ENCODE results near the gene GNG2. TPM values are rescaled to one million over a fixed set of nuclear protein-coding genes. Genes with fewer than 3 reads are reported as not detected.

Gene GNG2
- total RNA-seq, 1 donor from 2014 or later: 56.8 TPM

- no peak for DNase-seq (ENCODE audit: low spot score)
- Histone ChIP-seq H3F3A (ENCODE audit: low read depth) (no peaks in the 10 kb centered on the region), H3K4me1 (peaks cover 8% of the 10 kb centered on the region), H3K79me2 (ENCODE audit: low read depth) (no peaks in the 10 kb centered on the region), H3K36me3 (no peaks in the 10 kb centered on the region), H3K9ac (no peak overlapping the region), H3K4me3 (no peak overlapping the region), H3K9me3 (ENCODE audit: low read depth) (no peaks in the 10 kb centered on the region), H3K27ac (no peak overlapping the region), H3K4me2 (no peak overlapping the region), H3K27me3 (no peaks in the 10 kb centered on the region), H2AFZ (replicated peaks) (no peak overlapping the region), H4K20me1 (ENCODE audit: low read depth) (peaks cover 6% of the 10 kb centered on the region)
- Mint-ChIP-seq H3K4me3 (no peak overlapping the region), H3K27ac (no peak overlapping the region), H3K36me3 (peaks cover 11% of the 10 kb centered on the region), H3K4me1 (peaks cover 23% of the 10 kb centered on the region), H3K27me3 (ENCODE audit: insufficient read depth, low read depth) (peaks cover 3% of the 10 kb centered on the region), H3K9me3 (no peaks in the 10 kb centered on the region)
- TF ChIP-seq EZH2phosphoT487 (IDR thresholded peaks at IDR 0.05) (no peak), EZH2 (IDR thresholded peaks at IDR 0.05) (no peak), CTCF (IDR thresholded peaks at IDR 0.05) (no peak)
Measured at GRCh38 chr14:51881636-51882035, 21.2 kb downstream of the GNG2 start.

DNA sequence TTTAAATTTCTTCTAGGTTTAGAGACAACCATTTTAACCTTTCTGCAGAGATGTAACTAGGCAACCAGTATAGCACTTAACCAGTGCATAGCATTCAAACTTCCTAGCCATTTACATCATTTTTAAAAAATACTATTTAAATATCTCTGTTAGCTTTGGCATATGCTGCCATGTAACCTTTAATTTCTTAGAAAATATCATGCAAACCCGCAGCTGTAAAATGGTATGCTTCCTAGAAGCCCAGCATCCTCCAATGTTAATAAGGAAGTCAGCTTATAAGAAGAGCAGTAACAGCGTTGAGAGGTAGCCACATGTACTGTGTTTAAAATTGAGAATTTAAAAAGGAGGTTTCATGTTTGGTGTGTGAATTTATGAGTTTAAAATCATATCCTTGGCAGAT is 22.8 kb downstream of the GNG2 start:
- H3K4me3 Mint-ChIP-seq: no peak overlapping the region
- no peak overlapping the region for H3K27ac ChIP-seq
- TF ChIP-seq EZH2phosphoT487 (IDR thresholded peaks at IDR 0.05) (no peak), CTCF (IDR thresholded peaks at IDR 0.05) (no peak), EZH2 (IDR thresholded peaks at IDR 0.05) (no peak)
- peaks cover 7% of the 10 kb centered on the region for H4K20me1 ChIP-seq (ENCODE audit: low read depth)
- no peaks in the 10 kb centered on the region for H3F3A ChIP-seq (ENCODE audit: low read depth)
- H3K36me3 ChIP-seq: no peaks in the 10 kb centered on the region
- no peak overlapping the region for H3K27ac Mint-ChIP-seq
- no peaks in the 10 kb centered on the region for H3K9me3 Mint-ChIP-seq
- no peak overlapping the region for H3K4me3 ChIP-seq
- DNase-seq (ENCODE audit: low spot score): no peak
- H3K79me2 ChIP-seq (ENCODE audit: low read depth): no peaks in the 10 kb centered on the region
- no peak overlapping the region for H2AFZ ChIP-seq (replicated peaks)
- peaks cover 15% of the 10 kb centered on the region for H3K4me1 Mint-ChIP-seq
- H3K9ac ChIP-seq: no peak overlapping the region
- H3K9me3 ChIP-seq (ENCODE audit: low read depth): no peaks in the 10 kb centered on the region
- H3K4me1 ChIP-seq: peaks cover 8% of the 10 kb centered on the region
- no peaks in the 10 kb centered on the region for H3K27me3 ChIP-seq
- H3K36me3 Mint-ChIP-seq: peaks cover 11% of the 10 kb centered on the region
- no peak overlapping the region for H3K4me2 ChIP-seq
- peaks cover 3% of the 10 kb centered on the region for H3K27me3 Mint-ChIP-seq (ENCODE audit: insufficient read depth, low read depth)

DNA sequence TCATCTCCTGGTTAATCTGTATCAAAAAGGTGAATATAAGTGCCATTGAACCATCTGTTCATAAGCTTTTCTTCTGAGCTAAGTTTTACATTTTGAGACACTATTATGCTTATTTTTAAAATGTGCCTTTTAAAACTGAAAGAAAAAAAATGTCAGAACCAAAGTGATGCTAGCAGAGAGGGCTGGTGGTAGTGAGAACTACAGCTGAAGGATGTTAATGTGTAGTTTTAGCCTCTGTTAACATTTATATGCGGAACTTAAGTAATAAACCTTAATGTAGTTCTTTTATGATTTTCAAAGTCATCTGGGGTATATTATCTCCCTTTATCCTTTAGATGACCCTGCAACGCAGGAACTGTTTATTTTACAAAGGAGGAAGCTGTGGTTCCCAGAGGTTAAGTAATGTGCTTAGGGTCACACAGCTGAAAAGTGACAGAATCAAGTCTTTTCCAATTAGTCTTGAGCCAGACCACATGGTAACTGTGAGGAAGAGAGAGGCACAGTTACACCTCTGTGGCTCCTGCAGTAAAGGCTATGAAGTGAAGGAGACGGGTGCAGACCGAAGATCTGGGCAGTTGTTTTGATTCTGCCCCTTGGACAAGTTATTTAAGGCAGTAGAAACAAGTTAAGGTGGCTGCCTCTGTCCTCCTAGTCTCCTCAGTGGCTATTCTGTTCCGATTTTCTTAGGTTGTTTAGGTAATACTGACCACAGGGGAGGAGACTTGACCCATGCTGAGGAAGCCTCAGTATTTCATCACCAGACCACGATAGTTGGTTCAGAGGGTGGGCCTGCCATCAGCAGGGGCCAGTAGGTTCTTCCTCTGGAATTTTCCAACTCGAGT is 23.9 kb downstream of the GNG2 start:
- peaks cover 15% of the 10 kb centered on the region for H3K4me1 Mint-ChIP-seq

More for the DNA sequence above, 23.9 kb downstream of the GNG2 start:
- Histone ChIP-seq H3F3A (ENCODE audit: low read depth) (no peaks in the 10 kb centered on the region), H3K9ac (no peak overlapping the region), H3K4me2 (no peak overlapping the region), H3K4me1 (peaks cover 8% of the 10 kb centered on the region), H3K27ac (no peak overlapping the region), H3K4me3 (no peak overlapping the region), H3K79me2 (ENCODE audit: low read depth) (no peaks in the 10 kb centered on the region), H3K36me3 (no peaks in the 10 kb centered on the region), H3K9me3 (ENCODE audit: low read depth) (no peaks in the 10 kb centered on the region), H4K20me1 (ENCODE audit: low read depth) (peaks cover 7% of the 10 kb centered on the region), H2AFZ (replicated peaks) (no peak overlapping the region), H3K27me3 (no peaks in the 10 kb centered on the region)
- peaks cover 6% of the 10 kb centered on the region for H3K36me3 Mint-ChIP-seq
- H3K27me3 Mint-ChIP-seq (ENCODE audit: insufficient read depth, low read depth): peaks cover 3% of the 10 kb centered on the region
- no peaks in the 10 kb centered on the region for H3K9me3 Mint-ChIP-seq
- H3K27ac Mint-ChIP-seq: no peak overlapping the region
- TF ChIP-seq EZH2phosphoT487 (IDR thresholded peaks at IDR 0.05) (no peak), EZH2 (IDR thresholded peaks at IDR 0.05) (no peak), CTCF (IDR thresholded peaks at IDR 0.05) (no peak)
- no peak for DNase-seq (ENCODE audit: low spot score)
- no peak overlapping the region for H3K4me3 Mint-ChIP-seq

Measured in neural progenitor cell (in vitro differentiated cells).